Mucosa of descending colon (tissue), 3 donors: ENCODE results near the gene TCERG1L. TPM values are rescaled to one million over a fixed set of nuclear protein-coding genes. Genes with fewer than 3 reads are reported as not detected.

Experiments
- ATAC-seq: fragments of 200-7000 bp; cut with Tn5 transposase; one replicate; pipeline ENCODE4 v1.9.1; 2020; ENCODE audit warnings: mild to moderate bottlenecking, moderate library complexity
- DNase-seq, 3 donors: peaks; one replicate each; pipeline ENCODE4 v3.0.0-alpha.2; 2020
- H3K36me3 ChIP-seq: fragments of 200-600 bp; one replicate; pipeline ENCODE4 v1.8.0; 2021; ENCODE audit warnings: low read depth, mild to moderate bottlenecking
- H3K4me1 ChIP-seq: fragments of 200-600 bp; one replicate; pipeline ENCODE4 v1.8.0; 2021; ENCODE audit warnings: low read depth, mild to moderate bottlenecking
- H3K4me3 ChIP-seq: fragments of 200-600 bp; one replicate; pipeline ENCODE4 v1.8.0; 2021; ENCODE audit warnings: mild to moderate bottlenecking
- H3K9me3 ChIP-seq: fragments of 200-600 bp; one replicate; pipeline ENCODE4 v1.8.0; 2021; ENCODE audit warnings: mild to moderate bottlenecking
- intact Hi-C, 2 donors: fragments of 100-400 bp; cut with DNase I in 1 of 2; cut with micrococcal nuclease in 1 of 2; formaldehyde crosslinking; loops; one replicate each; pipeline versions ENCODE4 v1.11.0 to v1.11.1; 2022; cut with DNase I, micrococcal nuclease
- total RNA-seq, 3 donors: library from RNA; stranded (reverse); fragmentation: NEBNext Ultra II Directional in 2 of 3; extraction: Animal tissue kit (Norgen Biotek cat#: 25700) in 2 of 3; gene quantifications; one replicate each; pipeline versions ENCODE4 v1.2.1 to v1.2.4, GENCODE V29; 2021 to 2023
- TF ChIP-seq, protein P1 (sequence below): fragments of 200-600 bp; IDR thresholded peaks from one replicate; pipeline ENCODE4 v1.8.0; 2022; ENCODE audit warnings: antibody characterized with exemption, mild to moderate bottlenecking
- donor health status: DM: no; HTN: no; CAD: no; lungs with moderate emphysema.
- donor health status: DM: no; HTN: no; CAD: no.
- donor health status: DM: no; HTN: yes; CAD: no.

TCERG1L gene
- total RNA-seq, 3 donors from 2014 or later, result not detected

DNA sequence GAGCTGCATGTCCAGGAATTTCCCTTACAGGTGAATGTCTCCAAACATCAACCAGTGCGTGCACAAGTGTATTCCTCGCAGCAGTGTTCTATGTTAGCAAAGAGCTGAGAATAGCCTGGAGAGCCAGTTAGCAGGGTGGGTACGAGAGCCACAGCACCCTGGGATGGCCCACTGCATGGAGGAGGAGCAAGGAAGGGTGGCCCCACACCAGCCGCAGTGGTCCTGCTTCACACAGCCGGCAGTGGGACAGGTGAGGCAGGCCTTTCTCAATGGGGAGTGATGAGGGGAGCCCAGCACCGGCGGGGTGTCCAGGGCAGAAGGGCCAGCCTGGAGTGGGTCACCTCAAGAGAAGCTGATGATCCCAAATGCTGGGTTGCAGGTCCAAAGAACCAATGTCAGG lies 240.7 kb downstream of the TCERG1L start:
- no peaks in the 10 kb centered on the region for H3K4me1 ChIP-seq
- peaks cover 16% of the 10 kb centered on the region for H3K9me3 ChIP-seq
- H3K36me3 ChIP-seq, result no peaks in the 10 kb centered on the region
- intact Hi-C loops, result no loop called here
- H3K4me3 ChIP-seq, result no peak overlapping the region
- TF ChIP-seq, protein P1, sequence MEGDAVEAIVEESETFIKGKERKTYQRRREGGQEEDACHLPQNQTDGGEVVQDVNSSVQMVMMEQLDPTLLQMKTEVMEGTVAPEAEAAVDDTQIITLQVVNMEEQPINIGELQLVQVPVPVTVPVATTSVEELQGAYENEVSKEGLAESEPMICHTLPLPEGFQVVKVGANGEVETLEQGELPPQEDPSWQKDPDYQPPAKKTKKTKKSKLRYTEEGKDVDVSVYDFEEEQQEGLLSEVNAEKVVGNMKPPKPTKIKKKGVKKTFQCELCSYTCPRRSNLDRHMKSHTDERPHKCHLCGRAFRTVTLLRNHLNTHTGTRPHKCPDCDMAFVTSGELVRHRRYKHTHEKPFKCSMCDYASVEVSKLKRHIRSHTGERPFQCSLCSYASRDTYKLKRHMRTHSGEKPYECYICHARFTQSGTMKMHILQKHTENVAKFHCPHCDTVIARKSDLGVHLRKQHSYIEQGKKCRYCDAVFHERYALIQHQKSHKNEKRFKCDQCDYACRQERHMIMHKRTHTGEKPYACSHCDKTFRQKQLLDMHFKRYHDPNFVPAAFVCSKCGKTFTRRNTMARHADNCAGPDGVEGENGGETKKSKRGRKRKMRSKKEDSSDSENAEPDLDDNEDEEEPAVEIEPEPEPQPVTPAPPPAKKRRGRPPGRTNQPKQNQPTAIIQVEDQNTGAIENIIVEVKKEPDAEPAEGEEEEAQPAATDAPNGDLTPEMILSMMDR, result no peak
- ATAC-seq, result no peak
- DNase-seq, result no peak

DNA sequence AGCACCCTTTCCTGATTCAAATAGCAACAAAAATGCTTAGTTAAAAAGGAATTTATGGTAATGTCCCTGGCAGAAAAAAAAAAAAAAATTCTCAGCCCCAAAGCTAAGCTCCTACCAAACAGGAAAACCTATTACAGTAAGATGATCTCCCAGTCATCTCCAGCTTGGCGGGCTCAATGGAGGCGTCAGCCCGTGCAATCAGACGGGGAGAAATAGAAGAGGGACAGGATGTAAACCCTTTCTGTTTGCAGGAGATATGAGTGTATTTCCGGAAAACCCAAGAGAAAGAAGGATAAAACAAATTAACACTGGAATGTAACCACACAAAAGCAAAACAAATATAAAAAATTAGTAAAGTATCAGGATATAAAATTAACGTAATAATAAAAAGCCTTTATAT lies 242.8 kb downstream of the TCERG1L start:
- H3K4me1 ChIP-seq, result no peaks in the 10 kb centered on the region
- no peak overlapping the region for H3K4me3 ChIP-seq
- H3K36me3 ChIP-seq, result no peaks in the 10 kb centered on the region
- peaks cover 16% of the 10 kb centered on the region for H3K9me3 ChIP-seq
- no peak for ATAC-seq
- TF ChIP-seq, protein P1, result no peak
- intact Hi-C loops, result no loop called here
- no peak for DNase-seq

DNA sequence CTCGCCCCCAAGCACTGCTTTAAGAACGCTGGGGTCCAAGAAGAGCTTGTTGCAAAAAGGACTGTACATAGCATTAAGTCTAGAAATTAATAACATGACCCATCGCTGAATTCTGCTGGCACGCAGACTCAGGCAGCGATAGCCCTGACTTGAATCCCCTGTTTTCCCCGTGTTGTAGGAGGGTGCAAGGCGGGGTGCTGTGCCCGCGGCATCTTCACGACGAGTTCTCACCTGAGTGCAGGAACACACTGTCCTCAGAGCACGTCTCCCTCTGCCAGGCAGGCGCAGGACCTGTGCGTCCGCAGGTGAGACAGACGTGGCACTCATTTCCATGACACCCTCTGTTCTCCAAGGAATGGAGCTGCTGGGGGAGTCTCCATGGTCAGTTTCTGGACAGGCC lies 243.2 kb downstream of the TCERG1L start:
- DNase-seq, result no peak
- Histone ChIP-seq H3K36me3 (no peaks in the 10 kb centered on the region), H3K4me3 (no peak overlapping the region), H3K9me3 (peaks cover 12% of the 10 kb centered on the region), H3K4me1 (no peaks in the 10 kb centered on the region)
- intact Hi-C loops, result no loop called here
- no peak for ATAC-seq
- TF ChIP-seq, protein P1, result no peak

GRCh38 chr10:131067690-131068089 lies 243.8 kb downstream of the TCERG1L start:
- TF ChIP-seq, protein P1, result no peak
- no peak overlapping the region for H3K4me3 ChIP-seq
- H3K9me3 ChIP-seq, result peaks cover 8% of the 10 kb centered on the region
- DNase-seq (no peak), ATAC-seq (no peak)
- no peaks in the 10 kb centered on the region for H3K36me3 ChIP-seq
- H3K4me1 ChIP-seq, result no peaks in the 10 kb centered on the region
- intact Hi-C loops, result no loop called here

GRCh38 chr10:131065673-131066305 lies 245.7 kb downstream of the TCERG1L start:
- Histone ChIP-seq H3K9me3 (peaks cover 9% of the 10 kb centered on the region), H3K4me1 (no peaks in the 10 kb centered on the region), H3K4me3 (no peak overlapping the region), H3K36me3 (no peaks in the 10 kb centered on the region)
- intact Hi-C loops, result no loop called here
- ATAC-seq (no peak), DNase-seq (peak in 1 of 3 donors; percentile 6)
- TF ChIP-seq, protein P1, result no peak

DNA sequence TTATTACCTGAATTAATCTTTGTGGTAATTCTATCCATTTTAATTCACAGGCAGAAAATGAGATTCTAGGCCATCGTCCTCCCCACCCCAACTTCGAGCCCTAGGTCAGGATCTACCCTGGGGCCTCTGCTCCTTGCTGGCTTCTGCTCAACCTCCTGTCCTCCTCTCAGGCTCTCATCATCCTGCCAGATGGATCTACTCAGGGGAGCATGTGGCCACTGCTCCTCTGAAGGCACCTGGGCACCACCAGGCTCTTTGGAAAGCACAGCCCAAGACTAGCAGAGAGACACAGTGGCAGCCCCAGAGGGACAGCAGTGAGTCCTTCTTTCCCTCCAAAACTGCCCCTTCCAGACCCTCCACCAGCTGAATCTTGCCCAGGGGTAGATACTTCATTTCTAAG lies 248.2 kb downstream of the TCERG1L start:
- Histone ChIP-seq H3K9me3 (peaks cover 16% of the 10 kb centered on the region), H3K36me3 (no peaks in the 10 kb centered on the region), H3K4me3 (no peak overlapping the region), H3K4me1 (no peaks in the 10 kb centered on the region)
- intact Hi-C loops, result no loop called here
- TF ChIP-seq, protein P1, result no peak
- no peak for DNase-seq
- ATAC-seq, result no peak
